ENCODE measurements around the gene PSAP. TPM values are rescaled to one million over a fixed set of nuclear protein-coding genes. Genes with fewer than 3 reads are reported as not detected.

Gene PSAP
- total RNA-seq, 1 experiment from 2014 or later = 397 TPM

DNA sequence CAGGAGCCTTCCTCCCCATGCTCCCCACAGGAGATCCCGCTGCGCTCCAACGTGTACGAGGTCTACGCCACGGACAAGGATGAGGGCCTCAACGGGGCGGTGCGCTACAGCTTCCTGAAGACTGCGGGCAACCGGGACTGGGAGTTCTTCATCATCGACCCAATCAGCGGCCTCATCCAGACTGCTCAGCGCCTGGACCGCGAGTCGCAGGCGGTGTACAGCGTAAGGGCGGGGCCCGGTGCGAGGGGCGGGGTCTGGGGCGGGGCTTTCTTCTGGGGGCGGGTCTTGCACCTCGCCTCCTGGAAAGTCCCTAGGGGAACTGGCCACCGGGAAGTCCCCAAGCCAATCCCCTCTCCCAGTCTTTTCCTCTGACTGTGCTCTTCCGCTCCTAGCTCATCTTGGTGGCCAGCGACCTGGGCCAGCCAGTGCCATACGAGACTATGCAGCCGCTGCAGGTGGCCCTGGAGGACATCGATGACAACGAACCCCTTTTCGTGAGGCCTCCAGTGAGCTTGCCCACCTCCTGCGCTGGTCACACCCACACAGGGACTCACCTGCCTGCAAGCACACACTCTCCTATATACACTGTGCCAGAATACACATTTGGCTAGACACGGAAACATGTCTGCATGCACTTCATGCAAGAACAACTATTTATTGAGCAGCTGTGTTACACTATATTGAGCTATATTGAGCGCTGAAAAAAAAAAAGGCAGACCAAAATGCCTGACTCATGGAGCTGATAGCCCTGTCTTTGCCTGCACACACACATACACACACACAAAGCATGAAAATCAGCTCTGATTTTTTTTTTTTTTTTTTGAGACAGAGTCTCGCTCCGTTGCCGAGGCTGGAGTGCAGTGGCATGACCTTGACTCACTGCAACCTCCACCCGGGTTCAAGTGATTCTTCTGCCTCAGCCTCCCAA lies 45.0 kb downstream of the PSAP start:
- Mint-ChIP-seq H3K27me3 (ENCODE audit: low read depth) (peaks cover 18% of the 10 kb centered on the region), H3K36me3 (no peaks in the 10 kb centered on the region), H3K4me1 (peaks cover 3% of the 10 kb centered on the region), H3K27ac (no peak overlapping the region), H3K4me3 (peak overlapping the region; percentile 60), H3K9me3 (no peaks in the 10 kb centered on the region)
- ATAC-seq = peak; percentile 96
- DNase-seq (ENCODE audit: low spot score) = peak; percentile 71
- TF ChIP-seq FOXK1 (CRISPR knock-in tag; IDR thresholded peaks at IDR 0.05) (no peak), GABPB1 (CRISPR knock-in tag; IDR thresholded peaks at IDR 0.05) (no peak), SOX15 (CRISPR knock-in tag; IDR thresholded peaks at IDR 0.05) (no peak), IRF2 (CRISPR knock-in tag; IDR thresholded peaks at IDR 0.05; ENCODE audit: borderline replicate concordance, low read depth) (no peak), ZNF423 (CRISPR knock-in tag; IDR thresholded peaks at IDR 0.05) (no peak), CREB1 (CRISPR knock-in tag; IDR thresholded peaks at IDR 0.05) (no peak)
- TF ChIP-seq, protein P1, sequence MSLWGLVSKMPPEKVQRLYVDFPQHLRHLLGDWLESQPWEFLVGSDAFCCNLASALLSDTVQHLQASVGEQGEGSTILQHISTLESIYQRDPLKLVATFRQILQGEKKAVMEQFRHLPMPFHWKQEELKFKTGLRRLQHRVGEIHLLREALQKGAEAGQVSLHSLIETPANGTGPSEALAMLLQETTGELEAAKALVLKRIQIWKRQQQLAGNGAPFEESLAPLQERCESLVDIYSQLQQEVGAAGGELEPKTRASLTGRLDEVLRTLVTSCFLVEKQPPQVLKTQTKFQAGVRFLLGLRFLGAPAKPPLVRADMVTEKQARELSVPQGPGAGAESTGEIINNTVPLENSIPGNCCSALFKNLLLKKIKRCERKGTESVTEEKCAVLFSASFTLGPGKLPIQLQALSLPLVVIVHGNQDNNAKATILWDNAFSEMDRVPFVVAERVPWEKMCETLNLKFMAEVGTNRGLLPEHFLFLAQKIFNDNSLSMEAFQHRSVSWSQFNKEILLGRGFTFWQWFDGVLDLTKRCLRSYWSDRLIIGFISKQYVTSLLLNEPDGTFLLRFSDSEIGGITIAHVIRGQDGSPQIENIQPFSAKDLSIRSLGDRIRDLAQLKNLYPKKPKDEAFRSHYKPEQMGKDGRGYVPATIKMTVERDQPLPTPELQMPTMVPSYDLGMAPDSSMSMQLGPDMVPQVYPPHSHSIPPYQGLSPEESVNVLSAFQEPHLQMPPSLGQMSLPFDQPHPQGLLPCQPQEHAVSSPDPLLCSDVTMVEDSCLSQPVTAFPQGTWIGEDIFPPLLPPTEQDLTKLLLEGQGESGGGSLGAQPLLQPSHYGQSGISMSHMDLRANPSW (CRISPR knock-in tag; conservative IDR thresholded peaks at IDR 0.05; ENCODE audit: low read depth) = no peak
- TF ChIP-seq, protein P2, sequence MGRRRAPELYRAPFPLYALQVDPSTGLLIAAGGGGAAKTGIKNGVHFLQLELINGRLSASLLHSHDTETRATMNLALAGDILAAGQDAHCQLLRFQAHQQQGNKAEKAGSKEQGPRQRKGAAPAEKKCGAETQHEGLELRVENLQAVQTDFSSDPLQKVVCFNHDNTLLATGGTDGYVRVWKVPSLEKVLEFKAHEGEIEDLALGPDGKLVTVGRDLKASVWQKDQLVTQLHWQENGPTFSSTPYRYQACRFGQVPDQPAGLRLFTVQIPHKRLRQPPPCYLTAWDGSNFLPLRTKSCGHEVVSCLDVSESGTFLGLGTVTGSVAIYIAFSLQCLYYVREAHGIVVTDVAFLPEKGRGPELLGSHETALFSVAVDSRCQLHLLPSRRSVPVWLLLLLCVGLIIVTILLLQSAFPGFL (CRISPR knock-in tag; IDR thresholded peaks at IDR 0.05; ENCODE audit: borderline replicate concordance) = no peak
- TF ChIP-seq, protein P3, sequence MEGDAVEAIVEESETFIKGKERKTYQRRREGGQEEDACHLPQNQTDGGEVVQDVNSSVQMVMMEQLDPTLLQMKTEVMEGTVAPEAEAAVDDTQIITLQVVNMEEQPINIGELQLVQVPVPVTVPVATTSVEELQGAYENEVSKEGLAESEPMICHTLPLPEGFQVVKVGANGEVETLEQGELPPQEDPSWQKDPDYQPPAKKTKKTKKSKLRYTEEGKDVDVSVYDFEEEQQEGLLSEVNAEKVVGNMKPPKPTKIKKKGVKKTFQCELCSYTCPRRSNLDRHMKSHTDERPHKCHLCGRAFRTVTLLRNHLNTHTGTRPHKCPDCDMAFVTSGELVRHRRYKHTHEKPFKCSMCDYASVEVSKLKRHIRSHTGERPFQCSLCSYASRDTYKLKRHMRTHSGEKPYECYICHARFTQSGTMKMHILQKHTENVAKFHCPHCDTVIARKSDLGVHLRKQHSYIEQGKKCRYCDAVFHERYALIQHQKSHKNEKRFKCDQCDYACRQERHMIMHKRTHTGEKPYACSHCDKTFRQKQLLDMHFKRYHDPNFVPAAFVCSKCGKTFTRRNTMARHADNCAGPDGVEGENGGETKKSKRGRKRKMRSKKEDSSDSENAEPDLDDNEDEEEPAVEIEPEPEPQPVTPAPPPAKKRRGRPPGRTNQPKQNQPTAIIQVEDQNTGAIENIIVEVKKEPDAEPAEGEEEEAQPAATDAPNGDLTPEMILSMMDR (IDR thresholded peaks at IDR 0.05) = no peak
- ChIA-PET CTCF (interaction anchor here (0.5 to 3.1 kb wide), 16 partner anchors 9 to 1935 kb away, joined by 3 to 21 read pairs (median 5); partner anchors contain the start of genes PSAP and VSIR), POLR2A (interaction anchor here (0.6 to 1.1 kb wide), 3 partner anchors 13 to 526 kb away, joined by 3 to 4 read pairs (median 3); no protein-coding TSS in a partner anchor)

DNA sequence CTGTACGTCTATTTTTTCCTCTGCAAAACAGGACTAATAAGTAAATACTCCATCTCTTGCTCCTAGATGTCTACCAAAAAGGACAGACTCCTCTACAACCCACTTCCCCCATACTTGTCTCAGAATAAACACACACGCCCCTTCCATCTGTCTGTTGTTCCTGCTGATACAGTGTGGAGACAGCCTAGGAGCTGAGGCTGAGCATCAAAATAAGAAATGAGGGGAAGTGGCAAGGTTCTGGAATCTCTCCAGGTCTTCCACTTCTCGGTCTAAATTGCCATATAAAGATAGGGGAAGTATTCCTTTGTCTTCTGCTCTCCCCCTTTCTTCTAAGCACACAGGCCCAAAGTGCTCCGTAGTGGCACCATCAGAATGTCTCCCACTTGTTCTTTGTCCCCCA lies 47.0 kb downstream of the PSAP start:
- TF ChIP-seq ELF4 (CRISPR knock-in tag; IDR thresholded peaks at IDR 0.05; ENCODE audit: low read depth) = no peak
- TF ChIP-seq ESRRA (CRISPR knock-in tag; IDR thresholded peaks at IDR 0.05; ENCODE audit: borderline replicate concordance) = no peak
- no peak for TF ChIP-seq ZNF423 (CRISPR knock-in tag; IDR thresholded peaks at IDR 0.05)
- no peak for TF ChIP-seq MXD4 (CRISPR knock-in tag; IDR thresholded peaks at IDR 0.05; ENCODE audit: borderline replicate concordance)
- no peak for TF ChIP-seq RELA (CRISPR knock-in tag; IDR thresholded peaks at IDR 0.05; ENCODE audit: borderline replicate concordance)
- no peak for TF ChIP-seq JAZF1 (CRISPR knock-in tag; IDR thresholded peaks at IDR 0.05)
- TF ChIP-seq, protein P4, sequence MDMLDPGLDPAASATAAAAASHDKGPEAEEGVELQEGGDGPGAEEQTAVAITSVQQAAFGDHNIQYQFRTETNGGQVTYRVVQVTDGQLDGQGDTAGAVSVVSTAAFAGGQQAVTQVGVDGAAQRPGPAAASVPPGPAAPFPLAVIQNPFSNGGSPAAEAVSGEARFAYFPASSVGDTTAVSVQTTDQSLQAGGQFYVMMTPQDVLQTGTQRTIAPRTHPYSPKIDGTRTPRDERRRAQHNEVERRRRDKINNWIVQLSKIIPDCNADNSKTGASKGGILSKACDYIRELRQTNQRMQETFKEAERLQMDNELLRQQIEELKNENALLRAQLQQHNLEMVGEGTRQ (CRISPR knock-in tag; IDR thresholded peaks at IDR 0.05) = no peak
- TF ChIP-seq NR2C2 (CRISPR knock-in tag; IDR thresholded peaks at IDR 0.05) = no peak
- no peak for TF ChIP-seq ZBTB21 (CRISPR knock-in tag; IDR thresholded peaks at IDR 0.05; ENCODE audit: borderline replicate concordance)
- TF ChIP-seq, protein P5, sequence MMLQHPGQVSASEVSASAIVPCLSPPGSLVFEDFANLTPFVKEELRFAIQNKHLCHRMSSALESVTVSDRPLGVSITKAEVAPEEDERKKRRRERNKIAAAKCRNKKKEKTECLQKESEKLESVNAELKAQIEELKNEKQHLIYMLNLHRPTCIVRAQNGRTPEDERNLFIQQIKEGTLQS (CRISPR knock-in tag; conservative IDR thresholded peaks at IDR 0.05) = no peak
- TF ChIP-seq ZNF263 (CRISPR knock-in tag; IDR thresholded peaks at IDR 0.05; ENCODE audit: low read depth) = no peak
- no peak for TF ChIP-seq EMX1 (CRISPR knock-in tag; IDR thresholded peaks at IDR 0.05)
- TF ChIP-seq IRF2 (CRISPR knock-in tag; IDR thresholded peaks at IDR 0.05; ENCODE audit: borderline replicate concordance, low read depth) = no peak
- no peak for TF ChIP-seq GTF2I (CRISPR knock-in tag; conservative IDR thresholded peaks at IDR 0.05)
- no peak for TF ChIP-seq ZNF138 (CRISPR knock-in tag; conservative IDR thresholded peaks at IDR 0.05)
- TF ChIP-seq, protein P6, sequence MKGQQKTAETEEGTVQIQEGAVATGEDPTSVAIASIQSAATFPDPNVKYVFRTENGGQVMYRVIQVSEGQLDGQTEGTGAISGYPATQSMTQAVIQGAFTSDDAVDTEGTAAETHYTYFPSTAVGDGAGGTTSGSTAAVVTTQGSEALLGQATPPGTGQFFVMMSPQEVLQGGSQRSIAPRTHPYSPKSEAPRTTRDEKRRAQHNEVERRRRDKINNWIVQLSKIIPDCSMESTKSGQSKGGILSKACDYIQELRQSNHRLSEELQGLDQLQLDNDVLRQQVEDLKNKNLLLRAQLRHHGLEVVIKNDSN (CRISPR knock-in tag; IDR thresholded peaks at IDR 0.05) = no peak
- ChIA-PET POLR2A (no interaction called here), CTCF (interaction anchor here (1.0 to 3.1 kb wide), 2 partner anchors 27 to 31 kb away, joined by 5 to 21 read pairs; partner anchors contain the start of gene VSIR)
- Mint-ChIP-seq H3K27me3 (ENCODE audit: low read depth) (peaks cover 18% of the 10 kb centered on the region), H3K27ac (no peak overlapping the region), H3K4me1 (peaks cover 3% of the 10 kb centered on the region), H3K36me3 (no peaks in the 10 kb centered on the region), H3K4me3 (no peak overlapping the region), H3K9me3 (no peaks in the 10 kb centered on the region)
- ATAC-seq (no peak), DNase-seq (ENCODE audit: low spot score) (no peak)
